GM18505 (cell line): ENCODE measurements around the gene POLR3H.
"Not testable (repeated sequence)": the region's sequence is repeated elsewhere in the genome, so short reads cannot be mapped to it uniquely, and the experiment has no call there.

Experiments used
- ATAC-seq: cut with Tn5 transposase; IDR thresholded peaks from one replicate; pipeline ENCODE4 v1.9.1; 2021; ENCODE audit not compliant: unreplicated experiment
- POLR2A ChIP-seq: IDR thresholded peaks from 4 replicates; pipeline ENCODE4 v1.6.1; 2011; ENCODE audit warnings: borderline replicate concordance; ENCODE audit not compliant: insufficient read depth, insufficient read length; ENCODE audit errors: extremely low read depth

The POLR3H gene

DNA sequence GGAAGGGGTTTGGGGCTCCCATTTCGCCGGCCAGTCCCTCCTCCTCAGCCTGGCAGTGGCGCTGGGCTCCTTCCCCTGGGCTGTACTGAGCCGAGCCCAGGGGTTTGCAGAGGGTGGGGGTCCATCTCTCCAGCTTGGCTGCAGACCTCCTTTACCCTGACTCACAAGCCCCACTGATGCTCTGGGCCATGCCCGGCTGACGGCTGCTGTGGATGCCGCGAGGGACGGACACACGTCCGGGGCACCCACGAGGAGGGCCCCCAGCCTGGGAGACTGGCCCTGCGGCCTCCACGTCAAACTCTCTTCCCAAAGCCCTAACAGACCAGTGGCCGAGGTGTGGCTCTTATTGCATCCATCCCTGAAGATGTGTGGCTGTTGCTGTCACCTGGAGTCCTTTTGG is 31.3 kb upstream of the POLR3H start:
- no peak for TF ChIP-seq POLR2A
- no peak for ATAC-seq

DNA sequence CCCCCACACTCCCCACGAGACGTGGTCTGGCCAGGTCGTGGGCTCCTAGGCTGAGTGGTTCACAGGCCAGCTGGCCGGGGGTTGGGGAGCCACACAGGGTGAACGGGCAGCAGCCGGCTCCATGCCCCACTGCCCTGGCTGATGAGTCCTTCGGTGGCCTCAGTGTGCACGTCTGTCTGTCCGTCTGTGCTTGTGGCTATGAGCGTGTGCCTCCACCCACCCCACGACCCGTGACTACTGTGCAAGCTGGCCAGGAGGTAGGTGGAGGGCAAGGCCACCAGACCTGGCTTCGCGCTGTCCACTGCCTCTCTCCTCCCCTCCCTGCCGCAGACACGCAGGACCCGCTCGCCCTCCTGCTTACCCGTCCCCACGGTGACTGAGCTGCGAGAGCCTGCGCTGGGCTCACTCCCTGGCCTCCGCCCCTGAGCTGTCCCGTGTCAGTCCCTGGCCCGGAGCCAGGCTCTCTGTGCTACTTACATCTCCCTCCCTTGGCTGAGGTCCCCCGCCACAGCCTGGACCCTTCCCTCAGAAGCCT is 30.6 kb upstream of the POLR3H start:
- ATAC-seq = no peak
- TF ChIP-seq POLR2A = no peak

DNA sequence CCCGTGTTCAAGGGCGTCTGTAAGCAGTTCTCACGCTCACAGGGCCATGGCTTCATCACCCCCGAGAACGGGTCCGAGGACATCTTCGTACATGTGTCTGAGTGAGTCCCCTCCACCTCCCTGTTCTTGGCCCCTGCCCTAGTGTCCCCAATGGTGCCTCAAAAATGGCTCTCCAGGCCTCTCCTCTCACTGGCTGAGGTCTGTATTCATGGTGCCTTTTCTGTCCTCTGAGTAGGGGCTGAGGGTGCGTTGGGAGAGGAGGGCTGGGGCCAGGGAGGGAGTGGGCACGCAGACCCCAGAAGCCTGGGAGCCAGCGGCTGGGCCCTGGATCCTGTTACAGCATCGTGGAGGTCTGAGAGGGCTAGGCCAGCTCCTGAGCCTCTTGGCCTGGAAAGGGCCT is 29.4 kb upstream of the POLR3H start:
- no peak for TF ChIP-seq POLR2A
- ATAC-seq = no peak

DNA sequence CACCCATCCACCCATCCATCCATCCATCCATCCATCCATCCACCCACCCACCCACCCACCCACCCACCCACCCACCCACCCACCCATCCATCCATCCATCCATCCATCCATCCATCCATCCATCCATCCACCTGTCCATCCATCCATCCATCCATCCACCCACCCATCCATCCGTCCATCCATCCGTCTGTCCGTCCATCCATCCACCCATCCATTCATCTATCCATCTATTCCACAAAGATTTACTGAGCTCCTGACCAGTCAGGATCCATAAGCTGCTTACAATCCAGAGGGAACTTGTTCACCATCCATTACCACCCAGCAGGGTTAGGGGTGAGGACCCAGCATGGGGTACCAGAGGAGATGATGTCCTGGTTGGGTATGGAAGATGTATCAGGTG is 28.0 kb upstream of the POLR3H start:
- not testable (repeated sequence) for ATAC-seq

DNA sequence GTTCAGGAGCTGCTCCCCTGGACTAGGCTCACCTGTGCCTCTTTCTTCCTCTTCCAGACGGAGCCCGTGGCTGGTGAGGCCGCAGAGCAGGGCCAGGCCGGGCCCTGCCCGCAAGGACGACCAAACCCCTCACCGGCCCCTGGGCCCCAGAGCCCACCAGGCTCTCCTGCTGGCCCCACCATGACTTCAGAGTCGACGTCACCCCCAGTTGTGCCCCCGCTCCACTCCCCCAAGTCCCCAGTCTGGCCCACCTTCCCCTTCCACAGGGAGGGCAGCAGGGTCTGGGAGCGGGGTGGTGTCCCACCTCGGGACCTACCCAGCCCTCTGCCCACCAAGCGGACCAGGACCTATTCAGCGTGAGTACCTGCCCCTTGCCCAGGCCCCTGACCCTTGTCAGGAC is 27.5 kb upstream of the POLR3H start:
- ATAC-seq = no peak
- TF ChIP-seq POLR2A = no peak

DNA sequence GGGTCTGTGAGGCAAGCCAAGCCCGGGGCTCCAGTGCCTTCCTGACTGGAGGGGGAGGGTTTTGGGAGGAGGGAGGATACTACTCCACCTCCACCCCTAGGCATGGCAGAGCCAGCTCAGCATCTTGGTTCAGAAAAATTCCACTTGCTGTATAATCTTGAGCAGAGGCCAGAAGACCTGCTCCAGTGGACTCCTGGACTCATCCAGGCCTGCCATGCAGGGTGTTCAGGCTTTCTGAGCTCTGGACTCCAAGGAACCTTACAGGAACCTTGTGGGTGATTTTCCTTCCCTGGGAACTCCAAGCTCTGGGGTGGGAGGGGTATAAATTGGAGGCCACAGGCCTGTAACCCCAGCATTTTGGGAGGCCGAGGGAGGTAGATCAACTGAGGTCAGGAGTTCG is 26.0 kb upstream of the POLR3H start:
- ATAC-seq = no peak
- TF ChIP-seq POLR2A = no peak

DNA sequence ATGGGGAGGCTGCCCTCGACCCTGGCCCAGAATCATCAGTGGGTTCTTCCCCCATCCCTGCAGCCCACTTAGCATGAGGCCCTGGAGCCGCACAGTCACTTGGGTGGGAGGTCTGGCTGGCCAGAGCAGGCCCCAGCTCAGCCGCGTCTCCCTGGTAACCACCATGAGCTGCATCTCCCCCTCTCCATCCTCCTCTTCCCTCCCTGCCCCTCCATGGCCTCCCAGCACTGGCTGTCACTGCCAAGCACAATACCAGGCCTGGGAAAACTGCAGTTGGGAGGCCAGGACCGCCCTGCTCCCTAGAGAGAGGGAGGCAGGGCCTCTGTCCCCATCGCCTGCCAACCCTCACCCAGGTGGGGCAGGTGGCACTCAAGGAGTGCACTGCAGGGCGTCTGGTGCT is 24.5 kb upstream of the POLR3H start:
- no peak for TF ChIP-seq POLR2A
- ATAC-seq = no peak

DNA sequence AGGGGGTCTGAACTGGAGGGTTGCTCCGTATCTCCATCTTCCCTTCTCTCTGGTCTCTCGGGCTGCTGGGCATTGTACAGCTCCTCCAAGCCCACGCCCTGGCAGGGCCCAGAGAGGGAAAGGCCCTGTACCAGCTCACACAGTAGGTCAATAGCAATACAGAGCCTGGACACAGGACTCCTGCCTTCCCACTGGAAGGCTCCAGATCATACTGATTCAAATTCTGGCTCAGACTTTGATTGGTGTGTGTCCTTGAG is 23.2 kb upstream of the POLR3H start:
- no peak for TF ChIP-seq POLR2A
- no peak for ATAC-seq

DNA sequence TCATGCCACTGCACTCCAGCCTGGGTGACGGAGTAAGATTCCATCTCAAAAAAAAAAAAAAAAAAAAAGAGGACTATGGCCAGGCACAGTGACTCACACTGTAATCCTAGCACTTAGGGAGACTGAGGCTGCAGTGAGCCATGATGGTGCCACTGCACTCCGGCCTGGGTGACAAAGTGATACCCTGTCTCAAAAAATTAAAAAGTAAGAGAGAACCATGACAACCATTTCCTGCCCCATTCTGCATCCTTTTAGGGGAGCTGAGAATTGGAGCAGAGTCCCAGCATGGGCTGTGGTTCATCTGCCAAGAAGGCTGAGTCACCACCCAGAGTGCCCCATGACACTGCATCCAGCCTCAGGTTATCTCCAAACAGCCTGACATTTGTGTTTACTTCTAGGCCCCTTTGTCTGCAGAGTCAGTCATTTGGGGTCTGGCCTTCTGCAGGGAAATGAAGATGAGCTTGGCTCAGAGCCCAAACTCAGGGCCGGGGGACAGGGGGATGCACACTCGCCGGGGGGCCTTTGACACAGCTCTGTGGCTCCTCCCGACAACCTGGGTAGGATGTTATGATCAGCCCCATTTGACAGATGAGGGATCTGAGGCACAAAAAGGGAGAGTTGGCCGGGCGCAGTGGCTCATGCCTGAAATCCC is 21.3 kb upstream of the POLR3H start:
- ATAC-seq = no peak
- no peak for TF ChIP-seq POLR2A

DNA sequence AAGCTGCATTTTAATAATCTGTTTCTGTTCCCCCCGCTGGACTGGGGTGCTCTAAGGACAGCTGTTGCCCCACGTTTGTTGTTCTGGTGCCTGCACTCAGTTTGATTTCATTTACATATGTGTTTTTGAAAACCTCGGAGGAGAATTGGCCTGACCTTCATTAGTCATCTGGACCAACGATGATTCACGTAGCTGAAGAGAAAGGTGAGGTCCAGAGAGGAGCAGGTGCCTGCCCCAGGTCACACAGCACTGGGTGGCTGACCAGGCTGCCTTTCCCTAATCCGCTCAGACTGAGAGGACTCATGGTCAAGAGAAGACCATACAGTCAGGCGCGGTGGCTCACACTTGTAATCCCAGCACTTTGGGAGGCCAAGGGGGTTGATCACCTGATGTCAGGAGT is 20.3 kb upstream of the POLR3H start:
- TF ChIP-seq POLR2A = no peak
- ATAC-seq = no peak

DNA sequence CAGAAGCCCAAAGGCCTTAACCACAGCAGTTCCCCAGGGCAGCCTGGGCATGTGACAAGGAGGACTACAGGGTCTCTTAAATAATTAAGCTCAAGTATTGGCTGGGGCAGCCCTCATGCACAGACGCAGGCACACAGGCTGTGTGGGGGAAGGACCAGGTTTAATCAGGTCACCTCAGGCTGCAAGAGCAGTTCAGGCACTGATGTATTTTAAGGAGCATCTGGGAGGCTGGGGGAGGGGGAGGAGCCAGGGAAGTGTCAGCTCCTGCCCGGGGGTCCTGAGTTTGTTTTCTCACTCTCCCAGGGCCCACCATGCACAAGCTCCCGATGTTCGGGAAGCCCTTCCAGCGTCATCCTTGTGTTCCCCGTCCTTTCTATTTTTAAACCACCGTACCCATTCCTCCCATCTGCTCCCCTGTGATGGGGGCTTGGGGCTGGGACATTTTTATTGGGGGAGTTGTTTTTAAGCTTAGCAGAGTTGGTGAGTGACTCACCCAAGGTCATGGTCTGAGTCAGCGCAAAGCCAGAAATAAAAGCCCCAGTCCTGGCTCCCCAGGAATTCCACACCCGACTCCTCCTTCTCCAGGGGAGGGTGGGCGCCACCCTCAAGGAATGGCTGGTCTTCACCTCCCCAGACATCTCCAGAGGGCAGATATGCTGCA is 18.9 kb upstream of the POLR3H start:
- no peak for ATAC-seq

DNA sequence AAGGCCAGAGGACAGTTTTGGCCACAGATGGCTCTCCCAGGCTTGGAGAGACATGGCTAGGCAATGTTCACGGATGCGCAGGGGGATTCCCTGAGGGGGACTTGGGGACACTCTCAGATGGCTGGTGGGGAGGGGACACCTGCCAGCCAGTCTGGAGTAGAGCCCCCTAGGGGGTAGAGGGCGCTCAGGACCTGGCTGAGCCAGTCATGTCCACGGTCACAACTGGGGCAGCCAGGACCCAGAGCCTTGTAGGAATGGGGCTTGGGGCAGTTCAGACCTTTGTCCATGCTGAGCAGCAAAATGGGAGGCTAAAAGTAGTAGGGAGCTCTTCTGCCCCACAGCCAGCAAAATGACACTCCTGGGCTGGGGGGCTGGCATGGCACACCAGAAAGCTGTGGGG is 18.2 kb upstream of the POLR3H start:
- TF ChIP-seq POLR2A = no peak

More for the DNA sequence above, 18.9 kb upstream of the POLR3H start:
- TF ChIP-seq POLR2A = no peak

DNA sequence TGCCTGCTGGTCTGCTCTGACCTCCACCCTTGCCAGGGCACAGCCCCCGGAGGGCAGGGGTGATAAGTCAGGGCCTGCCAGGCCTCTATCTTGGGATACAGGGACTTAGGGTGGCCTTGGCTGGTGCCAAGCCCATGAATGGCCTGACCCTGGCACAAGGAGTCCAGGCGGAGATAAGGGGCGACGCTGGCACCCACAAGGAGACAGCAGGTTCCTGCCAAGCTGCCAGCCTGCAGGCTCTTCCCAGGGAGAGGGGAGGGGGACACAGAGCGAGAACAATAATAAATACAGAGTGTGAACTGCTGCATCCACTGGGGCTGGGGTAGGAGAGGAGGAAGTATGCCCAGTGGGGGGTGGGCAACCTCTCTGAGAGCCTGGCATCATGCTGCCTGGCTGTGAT is 17.5 kb upstream of the POLR3H start:
- ATAC-seq = no peak
- no peak for TF ChIP-seq POLR2A

More for the DNA sequence above, 18.2 kb upstream of the POLR3H start:
- ATAC-seq = no peak

DNA sequence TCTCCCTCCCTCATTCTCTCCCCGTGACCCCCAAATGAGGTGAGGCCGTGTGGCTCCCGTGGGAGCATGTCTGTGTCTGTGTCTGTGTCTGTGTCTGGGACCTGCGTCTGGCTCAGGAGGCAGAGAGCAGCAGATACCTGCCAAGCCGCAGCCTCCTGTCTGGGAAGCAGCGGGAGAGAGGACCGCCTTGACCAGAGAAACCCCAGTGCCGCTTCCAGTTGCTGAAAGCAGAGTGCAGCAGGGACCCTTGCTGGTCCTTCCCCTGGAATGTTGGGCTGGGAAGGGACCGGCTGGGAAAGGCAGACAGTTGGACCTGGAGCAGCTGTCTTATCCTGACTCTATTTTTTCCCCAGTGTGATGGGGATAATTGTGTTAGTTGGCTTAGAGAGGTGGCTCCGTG is 17.1 kb upstream of the POLR3H start:
- no peak for TF ChIP-seq POLR2A
- no peak for ATAC-seq

DNA sequence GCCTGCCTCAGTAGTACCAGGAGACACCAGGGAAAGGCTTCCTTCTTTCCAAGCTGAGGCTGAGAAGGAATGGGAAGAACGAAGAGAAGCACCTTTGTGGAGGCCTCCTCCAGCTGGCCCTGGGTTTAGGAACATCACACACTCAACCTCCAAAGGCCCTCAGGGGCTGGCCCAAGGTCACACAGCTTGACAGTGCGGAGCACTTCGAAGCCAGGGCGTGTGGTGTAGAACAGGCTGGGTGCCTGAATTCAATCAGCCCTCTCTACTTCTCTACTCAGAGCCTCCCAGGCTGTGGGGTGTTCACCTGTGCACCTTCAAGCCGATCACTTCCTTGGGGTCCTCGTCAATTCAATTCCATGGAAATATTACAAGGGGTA is 15.8 kb upstream of the POLR3H start:
- ATAC-seq = no peak
- TF ChIP-seq POLR2A = no peak

DNA sequence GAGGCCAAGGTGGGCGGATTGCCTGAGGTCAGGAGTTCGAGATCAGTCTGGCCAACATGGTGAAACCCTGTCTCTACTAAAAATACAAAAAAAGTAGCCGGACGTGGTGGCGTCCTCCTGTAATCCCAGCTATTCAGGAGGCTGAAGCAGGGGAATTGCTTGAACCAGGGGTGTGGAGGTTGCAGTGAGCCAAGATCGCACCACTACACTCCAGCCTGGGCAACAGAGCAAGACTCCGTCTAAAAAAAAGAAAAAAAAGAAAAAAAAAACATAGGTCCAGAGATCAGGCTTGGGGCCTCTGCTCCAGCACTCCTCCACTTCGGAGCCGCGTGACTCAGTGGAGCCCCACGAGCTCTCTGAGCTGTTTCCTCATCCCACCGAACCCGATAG is 14.0 kb upstream of the POLR3H start:
- ATAC-seq = not testable (repeated sequence)
